Activated CD8-positive, alpha-beta memory T cell treated with anti-CD3 and anti-CD28 coated beads for 48 hours (primary cell): Measurements from ENCODE around the gene MYL3.
"Not testable (repeated sequence)": the region's sequence is repeated elsewhere in the genome, so short reads cannot be mapped to it uniquely, and the experiment has no call there.

Experiments
- DNase-seq, 3 experiments: peaks; one replicate each; pipeline ENCODE4 v3.0.0-alpha.2; 2020; ENCODE audit warnings: low read depth in 2 of 3, low spot score in 2 of 3

The MYL3 gene

GRCh38 chr3:46831316-46831715, 31.9 kb downstream of the MYL3 start:
- DNase-seq, result no peak

- DNase-seq, result no peak
Measured at GRCh38 chr3:46830801-46831200, 32.4 kb downstream of the MYL3 start.

GRCh38 chr3:46829699-46830208, 33.5 kb downstream of the MYL3 start:
- DNase-seq, result peak in 1 of 3 experiments; percentile 23

DNA sequence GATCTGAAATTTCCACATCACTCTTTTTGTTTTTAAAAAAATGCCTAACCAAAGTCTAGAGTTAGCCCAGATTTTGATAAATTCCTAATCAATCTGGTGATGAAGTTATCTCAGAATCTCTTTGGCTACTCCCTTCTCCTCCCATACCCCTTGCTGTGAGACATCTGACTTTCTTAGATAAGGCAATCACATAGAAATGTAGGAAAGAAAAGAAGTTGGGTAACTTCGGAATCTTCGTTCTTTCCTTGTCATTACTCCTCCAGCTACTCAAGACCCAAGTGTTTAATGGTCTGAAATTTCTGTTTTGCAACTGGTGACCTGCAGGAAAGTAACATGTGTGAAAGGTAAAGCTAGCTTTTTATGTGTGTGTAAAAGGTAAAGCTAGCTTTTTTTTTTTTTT, 37.8 kb downstream of the MYL3 start:
- no peak for DNase-seq

DNA sequence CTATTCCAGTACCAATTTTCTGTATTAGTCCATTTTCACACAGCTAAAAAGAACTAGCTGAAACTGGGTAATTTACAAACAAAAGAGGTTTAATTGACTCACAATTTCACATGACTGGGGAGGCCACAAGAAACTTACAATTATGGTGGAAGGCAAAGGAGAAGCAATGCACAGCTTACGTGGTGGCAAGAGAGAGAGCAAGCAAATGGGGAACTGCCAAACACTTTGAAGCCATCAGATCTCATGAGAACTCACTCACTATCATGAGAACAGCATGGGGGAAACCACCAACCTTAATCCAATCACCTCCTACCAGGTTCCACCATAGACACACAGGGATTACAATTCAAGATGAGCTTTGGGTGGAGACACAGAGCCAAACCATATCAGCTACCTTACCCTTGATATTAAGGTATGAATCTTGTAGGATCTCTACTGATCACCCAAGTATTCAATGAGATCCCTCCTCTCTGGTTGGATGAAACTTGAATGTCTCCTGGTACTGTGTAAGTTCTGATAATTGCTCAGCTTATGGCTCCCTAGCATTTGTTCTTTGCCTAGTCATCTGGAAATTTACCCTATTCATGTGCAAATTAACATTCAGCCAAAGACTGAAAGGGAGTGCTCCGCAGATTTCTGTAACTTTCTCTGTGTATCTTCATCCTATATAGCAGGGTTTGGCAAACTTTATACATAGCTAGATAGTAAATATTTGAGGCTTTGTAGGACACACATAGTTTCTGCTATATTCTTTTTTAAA, 38.9 kb downstream of the MYL3 start:
- DNase-seq, result no peak

- DNase-seq, result not testable (repeated sequence)
Measured at GRCh38 chr3:46823314-46823713, 39.9 kb downstream of the MYL3 start.

DNA sequence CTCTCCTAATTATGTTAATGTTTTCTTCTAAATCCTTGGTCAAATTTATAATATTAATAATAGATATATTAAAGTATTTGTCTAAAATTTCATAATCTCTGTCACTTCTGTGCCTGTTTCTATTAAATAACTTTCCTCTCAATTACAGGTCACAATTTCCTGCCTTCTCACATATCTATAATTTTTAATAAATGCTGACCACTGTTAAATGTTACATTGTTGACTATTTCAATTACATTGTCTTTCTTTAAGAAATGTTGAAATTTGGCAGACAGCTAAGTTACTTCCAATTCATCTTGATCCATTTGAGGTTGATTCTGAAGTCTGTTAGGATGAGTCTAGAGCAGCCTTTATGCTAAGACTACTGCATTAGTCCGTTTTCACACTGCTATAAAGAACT, 41.7 kb downstream of the MYL3 start:
- DNase-seq, result no peak

DNA sequence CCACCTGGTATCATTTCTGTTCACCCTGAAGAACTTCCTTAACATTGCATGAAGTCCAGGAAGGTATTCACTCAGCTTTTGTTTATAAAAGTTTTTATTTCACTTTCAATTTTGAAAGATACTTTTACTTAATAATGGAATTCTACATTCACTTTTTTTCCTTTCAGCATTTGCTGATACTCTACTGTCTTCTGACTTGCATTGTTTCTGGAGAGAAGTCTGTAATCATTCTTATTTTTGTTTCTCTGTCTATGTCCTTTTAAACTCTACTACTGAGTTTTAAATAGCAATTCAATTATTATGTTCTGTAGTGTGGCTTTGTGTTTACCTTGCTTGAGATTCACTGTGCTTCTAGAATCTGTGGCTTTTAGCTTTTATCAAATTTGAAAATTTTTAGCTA, 42.4 kb downstream of the MYL3 start:
- no peak for DNase-seq

DNA sequence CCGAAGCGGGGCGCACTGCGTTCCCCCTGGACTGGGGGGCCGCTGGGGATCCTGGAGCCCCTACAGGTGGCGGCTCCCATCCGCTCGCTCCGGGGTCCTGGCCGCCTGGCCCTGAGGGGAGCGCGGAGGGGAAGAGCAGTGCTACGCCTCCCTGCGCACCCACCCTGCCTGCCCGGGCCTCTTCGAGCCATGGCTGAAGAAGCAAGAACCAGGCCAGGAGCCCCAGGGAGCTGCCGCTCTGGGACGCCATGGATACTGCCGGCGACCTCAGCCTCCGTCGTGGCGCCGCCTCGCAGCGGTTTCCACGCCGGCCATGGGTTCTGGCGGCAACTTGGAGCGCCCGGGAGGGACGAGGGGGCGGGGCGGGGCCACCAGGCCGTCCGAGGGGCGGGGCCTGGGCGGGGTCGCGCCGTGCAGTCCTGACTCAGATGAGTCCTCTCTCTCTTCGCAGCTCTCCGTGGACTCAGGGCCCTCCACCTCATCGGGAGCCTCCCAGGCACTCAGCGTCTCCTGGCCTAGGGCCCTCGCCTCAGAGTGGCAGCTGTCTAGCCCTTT, 50.9 kb downstream of the MYL3 start:
- peak; percentile 25 to 29 (median 29) for DNase-seq

GRCh38 chr3:46811615-46812236, 51.5 kb downstream of the MYL3 start:
- DNase-seq, result no peak

DNA sequence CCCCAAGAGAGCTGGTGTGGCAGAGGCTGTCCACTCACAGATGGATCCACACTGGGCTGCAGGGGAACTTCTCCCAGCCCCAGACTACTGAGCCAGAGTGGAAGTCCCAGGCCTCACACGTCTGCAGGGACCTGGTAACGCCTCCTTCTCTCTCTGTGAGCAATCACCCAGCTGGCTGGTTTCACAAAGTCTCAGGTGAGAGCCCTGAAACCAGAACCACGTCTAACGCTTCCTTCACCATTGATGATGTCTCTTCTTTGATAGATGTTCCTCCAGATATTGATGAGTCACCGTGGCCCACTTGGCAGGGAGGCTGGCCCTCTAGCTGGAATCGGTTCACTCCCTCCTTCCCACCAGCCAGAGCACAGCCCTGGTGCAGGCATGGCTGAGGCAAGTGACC, 54.5 kb downstream of the MYL3 start:
- not testable (repeated sequence) for DNase-seq
